H1 (cell line): Measurements from ENCODE around the gene RTL5. TPM values are rescaled to one million over a fixed set of nuclear protein-coding genes. Genes with fewer than 3 reads are reported as not detected.

Experiments
- CTCF ChIA-PET: fragments of 300-600 bp; sonication (Branson Sonifier 250); formaldehyde crosslinking; loops from one replicate; lab custom pipeline; 2021; ENCODE audit not compliant: partially characterized antibody; lab: Charles Lee
- POLR2A ChIA-PET: fragments of 300-600 bp; sonication (Branson Sonifier 250); formaldehyde crosslinking; loops from one replicate; lab custom pipeline; 2021; ENCODE audit warnings: inconsistent platforms; ENCODE audit not compliant: partially characterized antibody; lab: Charles Lee
- DNase-seq, 2 experiments: peaks; one replicate each; pipeline versions ENCODE4 v3.0.0 to v3.0.0-alpha.2; 2010 to 2022; ENCODE audit warnings: low spot score in 2 of 2, low read depth in 1 of 2, mixed read lengths in 1 of 2
- FAIRE-seq: peaks from 2 replicates; lab custom pipeline; 2011; peaks lifted over from hg19 to GRCh38; lab: Jason Lieb, UNC
- H2AFZ ChIP-seq: 2 replicates; pipeline ENCODE4 v1.8.1; 2012; ENCODE audit warnings: low read length, inconsistent platforms
- H2AK5ac ChIP-seq: 2 replicates; pipeline ENCODE4 v1.6.1; 2013; ENCODE audit warnings: low read depth, low read length
- H2BK120ac ChIP-seq: replicated peaks from 2 replicates; pipeline ENCODE3; 2013; ENCODE audit warnings: low read depth, low read length, inconsistent platforms
- H2BK12ac ChIP-seq: 2 replicates; pipeline ENCODE4 v1.6.1; 2013; ENCODE audit warnings: low read depth, low read length
- H2BK15ac ChIP-seq: 2 replicates; pipeline ENCODE4 v1.6.1; 2013; ENCODE audit warnings: low read length
- H2BK20ac ChIP-seq: 2 replicates; pipeline ENCODE4 v1.6.1; 2013; ENCODE audit warnings: low read length
- H2BK5ac ChIP-seq: 2 replicates; pipeline ENCODE4 v1.6.1; 2013; ENCODE audit warnings: low read depth, low read length
- H3K14ac ChIP-seq: 2 replicates; pipeline ENCODE4 v1.6.1; 2013; ENCODE audit warnings: inconsistent platforms; ENCODE audit not compliant: insufficient read length
- H3K18ac ChIP-seq: 2 replicates; pipeline ENCODE4 v1.6.1; 2013; ENCODE audit warnings: low read length; ENCODE audit errors: extremely low read depth
- H3K23ac ChIP-seq: 2 replicates; pipeline ENCODE4 v1.6.1; 2013; ENCODE audit warnings: inconsistent platforms; ENCODE audit not compliant: insufficient read length
- H3K23me2 ChIP-seq: 2 replicates; pipeline ENCODE4 v1.6.1; 2013; ENCODE audit warnings: low read depth, low read length
- H3K27ac ChIP-seq: 2 replicates; pipeline ENCODE4 v1.6.1; 2011; ENCODE audit warnings: low read depth, low read length, inconsistent platforms
- H3K27me3 ChIP-seq, 4 experiments: replicated peaks in 1 of 4; 1 replicate in 1 of 4; 2 replicates in 3 of 4; pipeline versions ENCODE4 v1.6.1 to v1.8.1; 2011 to 2013; ENCODE audit warnings: low read length in 3 of 4, mild to moderate bottlenecking in 3 of 4, inconsistent platforms in 2 of 4, mixed read lengths in 2 of 4, moderate library complexity in 1 of 4; ENCODE audit not compliant: control insufficient read depth in 3 of 4, insufficient read depth in 3 of 4; ENCODE audit errors: extremely low read depth in 1 of 4
- H3K36me3 ChIP-seq, 4 experiments: 2 replicates each; pipeline versions ENCODE4 v1.6.1 to v1.8.1; 2011 to 2013; ENCODE audit warnings: mild to moderate bottlenecking in 4 of 4, low read length in 3 of 4, moderate library complexity in 2 of 4, control low read depth in 1 of 4, inconsistent platforms in 1 of 4; ENCODE audit not compliant: insufficient read depth in 4 of 4, control insufficient read depth in 2 of 4
- H3K4ac ChIP-seq: replicated peaks from 2 replicates; pipeline ENCODE3; 2013; ENCODE audit warnings: low read length, low read depth, mixed read lengths, inconsistent platforms; ENCODE audit not compliant: insufficient read length
- H3K4me1 ChIP-seq, 4 experiments: replicated peaks in 1 of 4; 1 replicate in 1 of 4; 2 replicates in 3 of 4; pipeline versions ENCODE4 v1.6.1 to v1.8.1; 2011 to 2013; ENCODE audit warnings: low read length in 3 of 4, inconsistent platforms in 2 of 4, mixed read lengths in 1 of 4; ENCODE audit not compliant: insufficient read depth in 4 of 4, control insufficient read depth in 3 of 4
- H3K4me2 ChIP-seq, 2 experiments: 2 replicates each; pipeline versions ENCODE4 v1.6.1 to v1.8.1; 2011 to 2013; ENCODE audit warnings: low read depth in 2 of 2, low read length in 2 of 2, control low read depth in 1 of 2, inconsistent platforms in 1 of 2, mild to moderate bottlenecking in 1 of 2; ENCODE audit not compliant: insufficient read depth in 1 of 2
- H3K4me3 ChIP-seq, 4 experiments: fragments of 200-600, 300-600 bp in 1 of 4; sonication (generic), shearing (Covaris generic), sonication (Bioruptor Twin) in 1 of 4; 2 replicates each; pipeline versions ENCODE4 v1.5.1 to v1.8.1; 2011 to 2016; ENCODE audit warnings: low read length in 4 of 4, low read depth in 3 of 4, control low read depth in 2 of 4, inconsistent platforms in 2 of 4, mild to moderate bottlenecking in 2 of 4, mixed read lengths in 1 of 4, moderate library complexity in 1 of 4; ENCODE audit not compliant: insufficient read depth in 2 of 4; ENCODE audit errors: extremely low read depth in 1 of 4
- H3K56ac ChIP-seq: replicated peaks from 2 replicates; pipeline ENCODE3; 2013; ENCODE audit warnings: low read depth, mild to moderate bottlenecking, mixed read lengths, low read length, inconsistent platforms; ENCODE audit not compliant: insufficient read length
- H3K79me1 ChIP-seq: 2 replicates; pipeline ENCODE4 v1.6.1; 2013; ENCODE audit warnings: low read depth, low read length, control low read depth
- H3K79me2 ChIP-seq, 2 experiments: 2 replicates each; pipeline versions ENCODE4 v1.6.1 to v1.8.1; 2012 to 2013; ENCODE audit warnings: low read length in 2 of 2, mild to moderate bottlenecking in 2 of 2, inconsistent platforms in 1 of 2; ENCODE audit not compliant: insufficient read depth in 2 of 2, control insufficient read depth in 1 of 2
- H3K9ac ChIP-seq, 4 experiments: replicated peaks in 1 of 4; 1 replicate in 1 of 4; 2 replicates in 3 of 4; pipeline versions ENCODE4 v1.6.1 to v1.8.1; 2011 to 2013; ENCODE audit warnings: low read depth in 3 of 4, low read length in 3 of 4, control low read depth in 2 of 4, mild to moderate bottlenecking in 2 of 4, moderate library complexity in 2 of 4, inconsistent platforms in 1 of 4; ENCODE audit errors: extremely low read depth in 1 of 4
- H3K9me3 ChIP-seq, 2 experiments: 2 replicates each; pipeline versions ENCODE4 v1.6.1 to v1.8.1; 2012 to 2013; ENCODE audit warnings: mild to moderate bottlenecking in 2 of 2, moderate library complexity in 2 of 2, control low read depth in 1 of 2, inconsistent platforms in 1 of 2, low read depth in 1 of 2, low read length in 1 of 2, mixed read lengths in 1 of 2; ENCODE audit not compliant: insufficient read depth in 2 of 2
- H4K20me1 ChIP-seq, 2 experiments: replicated peaks in 1 of 2; 2 replicates each; pipeline versions ENCODE3 to v1.8.1; 2011 to 2013; ENCODE audit warnings: inconsistent platforms in 2 of 2, low read length in 2 of 2, mild to moderate bottlenecking in 1 of 2; ENCODE audit not compliant: insufficient read depth in 2 of 2, control insufficient read depth in 1 of 2
- H4K5ac ChIP-seq: 2 replicates; pipeline ENCODE4 v1.6.1; 2013; ENCODE audit warnings: low read length, low read depth, mixed read lengths, inconsistent platforms; ENCODE audit not compliant: insufficient read length
- H4K8ac ChIP-seq: 2 replicates; pipeline ENCODE4 v1.8.0; 2013; ENCODE audit warnings: mild to moderate bottlenecking, moderate library complexity, low read length, inconsistent platforms; ENCODE audit not compliant: insufficient read depth; ENCODE audit errors: extremely low read depth
- H4K91ac ChIP-seq: replicated peaks from 2 replicates; pipeline ENCODE3; 2013; ENCODE audit warnings: low read length, mixed read lengths, inconsistent platforms; ENCODE audit not compliant: insufficient read length
- BACH1 ChIP-seq: IDR thresholded peaks from 2 replicates; pipeline ENCODE4 v1.6.1; 2012; ENCODE audit warnings: low read length, improper control_type of control experiment
- CTBP2 ChIP-seq: IDR thresholded peaks from 2 replicates; pipeline ENCODE4 v1.7.0; 2011; ENCODE audit warnings: borderline replicate concordance, mild to moderate bottlenecking, moderate library complexity, mixed read lengths, low read length; ENCODE audit not compliant: insufficient read depth, insufficient read length
- EP300 ChIP-seq, 2 experiments: IDR thresholded peaks; 1 replicate in 1 of 2; 2 replicates in 1 of 2; pipeline ENCODE4 v1.6.1; 2011 to 2012; ENCODE audit warnings: low read depth in 2 of 2, low read length in 2 of 2, mild to moderate bottlenecking in 2 of 2, borderline replicate concordance in 1 of 2, inconsistent platforms in 1 of 2, moderate library complexity in 1 of 2
- RFX5 ChIP-seq: IDR thresholded peaks from 2 replicates; pipeline ENCODE4 v1.6.1; 2011; ENCODE audit warnings: low read depth, low read length, improper control_type of control experiment, borderline replicate concordance
- TAF7 ChIP-seq: optimal IDR thresholded peaks from 2 replicates; pipeline ENCODE3; 2011; ENCODE audit warnings: low read depth, mild to moderate bottlenecking, inconsistent platforms, low read length, moderate library complexity, borderline replicate concordance
- WGBS, 2 experiments: shearing (Covaris generic) in 1 of 2; methylation state at CpG; one replicate each; pipeline versions ENCODE4 v1.1.6 to v1.1.7; 2013 to 2015; ENCODE audit warnings: low lambda C conversion rate in 2 of 2, mixed read lengths in 2 of 2, inconsistent platforms in 1 of 2, low coverage in 1 of 2, missing lambda C conversion rate in 1 of 2; ENCODE audit not compliant: insufficient replicate concordance in 2 of 2, insufficient coverage in 1 of 2, insufficient read length in 1 of 2; ENCODE audit errors: extremely low coverage in 1 of 2, missing lambda C conversion rate in 1 of 2; 5-methylcytosine and 5-hydroxymethylcytosine counted together
- polyA plus RNA-seq, 7 experiments: library from polyadenylated mRNA; depleted of rRNA in 3 of 7; stranded (reverse) in 5 of 7; unstranded in 2 of 7; fragments of >200 nt in 5 of 7; fragments of 200-250 nt in 2 of 7; gene quantifications; 1 replicate in 5 of 7; 2 replicates in 1 of 7; 4 replicates in 1 of 7; pipeline versions ENCODE4 v1.2.1 to v1.2.3, GENCODE V29; 2011 to 2013; ENCODE audit warnings: missing spikeins in 2 of 7, mixed read lengths in 2 of 7
- total RNA-seq: library from RNA; stranded (reverse); fragmentation: NEBNext Ultra II Directional; extraction: Animal tissue kit (Norgen Biotek cat#: 25700); gene quantifications from 2 replicates; pipeline ENCODE4 v1.2.1, GENCODE V29; 2021

RTL5 gene
- total and polyA plus RNA-seq, 2 of the 8 experiments (the other 6 are each of a cell fraction or from before 2014, with no cell fraction given): 0.57 to 1.9 TPM

DNA sequence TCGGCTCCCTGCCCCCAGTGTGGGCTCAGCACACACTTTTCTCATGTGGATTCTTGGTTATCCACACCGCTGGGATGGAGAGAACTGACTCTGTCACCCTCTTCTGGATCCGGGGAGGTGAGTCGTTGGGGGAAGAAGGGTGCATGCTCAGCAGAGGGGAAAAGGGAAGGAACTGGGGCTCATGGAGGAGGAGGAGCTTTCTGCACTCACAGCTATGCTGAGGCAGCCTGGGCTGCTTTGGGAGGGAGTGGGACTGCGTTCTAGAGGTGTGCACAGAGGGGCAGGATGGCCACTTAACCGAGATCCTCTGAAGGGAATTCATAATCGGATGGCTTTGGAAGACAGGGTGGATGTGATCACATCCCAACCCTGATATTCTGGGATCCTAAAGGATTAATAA, 51.6 kb downstream of the RTL5 start:
- H3K18ac ChIP-seq: no peak overlapping the region
- ChIA-PET POLR2A (interaction anchor here (0.6 kb wide), 1 partner anchor 11 kb away, joined by 3 read pairs; no protein-coding TSS in a partner anchor), CTCF (no interaction called here)
- no peaks in the 10 kb centered on the region for H4K20me1 ChIP-seq
- no peaks in the 10 kb centered on the region for H3K79me1 ChIP-seq
- no peak overlapping the region for H3K14ac ChIP-seq
- FAIRE-seq (no peak), DNase-seq (no peak)
- H2AK5ac ChIP-seq: no peak overlapping the region
- H3K23ac ChIP-seq: no peak overlapping the region
- H3K9ac ChIP-seq: no peak overlapping the region
- H2BK120ac ChIP-seq: no peak overlapping the region
- H3K4me1 ChIP-seq: no peaks in the 10 kb centered on the region
- H3K79me2 ChIP-seq: no peaks in the 10 kb centered on the region
- H3K56ac ChIP-seq: no peak overlapping the region
- H4K5ac ChIP-seq: no peak overlapping the region
- no peak overlapping the region for H3K4ac ChIP-seq
- H3K23me2 ChIP-seq: no peaks in the 10 kb centered on the region
- H2BK15ac ChIP-seq: no peak overlapping the region
- no peak overlapping the region for H2BK12ac ChIP-seq
- no peaks in the 10 kb centered on the region for H3K36me3 ChIP-seq
- H3K27me3 ChIP-seq: no peaks in the 10 kb centered on the region
- no peak overlapping the region for H2AFZ ChIP-seq
- no peak overlapping the region for H3K4me2 ChIP-seq
- H3K27ac ChIP-seq: no peak overlapping the region
- no peaks in the 10 kb centered on the region for H3K9me3 ChIP-seq
- H4K91ac ChIP-seq: no peak overlapping the region
- H2BK20ac ChIP-seq: no peak overlapping the region
- H4K8ac ChIP-seq: no peak overlapping the region
- H2BK5ac ChIP-seq: no peak overlapping the region
- 86% methylated on average over 7 of the region's 7 CpGs; no CpG with 5 or more reads in 1 of the 2 experiments for WGBS, 2 experiments
- no peak overlapping the region for H3K4me3 ChIP-seq
- TF ChIP-seq CTBP2: no peak
- no peak for TF ChIP-seq TAF7
- TF ChIP-seq BACH1: no peak
- no peak for TF ChIP-seq RFX5
- no peak for TF ChIP-seq EP300 (IDR thresholded peaks at IDR 0.05; ENCODE audit: borderline replicate concordance in 1 of 2, low read depth in 2 of 2, low read length in 2 of 2)
